ENCODE results near the gene C1QTNF6. TPM values are rescaled to one million over a fixed set of nuclear protein-coding genes. Genes with fewer than 3 reads are reported as not detected.

C1QTNF6 gene
- total RNA-seq, 2 experiments from 2014 or later = 7.3 to 19.6 TPM

GRCh38 chr22:37156686-37157435 lies 31.2 kb downstream of the C1QTNF6 start:
- POLR2A ChIA-PET = no interaction called here

GRCh38 chr22:37155971-37156370 lies 32.1 kb downstream of the C1QTNF6 start:
- no peak overlapping the region for H3K27ac ChIP-seq (ENCODE audit: low read depth, low read length, poor library complexity, severe bottlenecking)
- POLR2A ChIA-PET = no interaction called here
- H3K36me3 ChIP-seq (ENCODE audit: insufficient read depth, low read length) = no peaks in the 10 kb centered on the region
- TF ChIP-seq EZH2phosphoT487 (IDR thresholded peaks at IDR 0.05; ENCODE audit: borderline replicate concordance, low read depth, low read length) = no peak
- TF ChIP-seq CTCF (conservative IDR thresholded peaks at IDR 0.05; ENCODE audit: low read length) = no peak
- intact Hi-C loops (cut with micrococcal nuclease; ENCODE audit: unreplicated experiment) = no loop called here
- H3K9me2 ChIP-seq (ENCODE audit: insufficient read depth, low read length) = no peaks in the 10 kb centered on the region
- no peak overlapping the region for H3K4me3 ChIP-seq (ENCODE audit: low read depth, low read length, poor library complexity, severe bottlenecking)
- H2AFZ ChIP-seq (ENCODE audit: low read length) = no peak overlapping the region
- CTCF ChIA-PET (ENCODE audit: unreplicated experiment) = interaction anchor here (1.1 kb wide), 1 partner anchor 11 kb away, joined by 3 read pairs; no protein-coding TSS in a partner anchor
- no peak for DNase-seq (ENCODE audit: low spot score)
- H3K9me3 ChIP-seq (ENCODE audit: low read length) = peaks cover 3% of the 10 kb centered on the region
- no peaks in the 10 kb centered on the region for H4K20me1 ChIP-seq (ENCODE audit: insufficient read depth, low read length)
- no TSS peak for BruUV-seq (replicated peaks)
- H3K79me2 ChIP-seq (ENCODE audit: insufficient read depth, low read depth, low read length) = no peaks in the 10 kb centered on the region
- H3K4me1 ChIP-seq (ENCODE audit: insufficient read depth, low read length, poor library complexity, severe bottlenecking) = no peaks in the 10 kb centered on the region
- H3K4me2 ChIP-seq (ENCODE audit: low read length) = no peak overlapping the region

More at GRCh38 chr22:37156686-37157435, 31.2 kb downstream of the C1QTNF6 start:
- Histone ChIP-seq H3K4me1 (ENCODE audit: insufficient read depth, low read length, poor library complexity, severe bottlenecking) (no peaks in the 10 kb centered on the region), H3K27ac (ENCODE audit: low read depth, low read length, poor library complexity, severe bottlenecking) (no peak overlapping the region), H3K79me2 (ENCODE audit: insufficient read depth, low read depth, low read length) (no peaks in the 10 kb centered on the region), H3K9me3 (ENCODE audit: low read length) (peaks cover 12% of the 10 kb centered on the region; the same call in 1 of the 2 replicates), H3K9me2 (ENCODE audit: insufficient read depth, low read length) (no peaks in the 10 kb centered on the region), H3K4me3 (ENCODE audit: low read depth, low read length, poor library complexity, severe bottlenecking) (no peak overlapping the region), H4K20me1 (ENCODE audit: insufficient read depth, low read length) (no peaks in the 10 kb centered on the region), H2AFZ (ENCODE audit: low read length) (no peak overlapping the region), H3K36me3 (ENCODE audit: insufficient read depth, low read length) (no peaks in the 10 kb centered on the region), H3K4me2 (ENCODE audit: low read length) (no peak overlapping the region)
- TF ChIP-seq CTCF (conservative IDR thresholded peaks at IDR 0.05; ENCODE audit: low read length) (no peak), EZH2phosphoT487 (IDR thresholded peaks at IDR 0.05; ENCODE audit: borderline replicate concordance, low read depth, low read length) (no peak)
- DNase-seq (ENCODE audit: low spot score) = no peak
- CTCF ChIA-PET (ENCODE audit: unreplicated experiment) = interaction anchor here (1.1 kb wide), 1 partner anchor 12 kb away, joined by 3 read pairs; no protein-coding TSS in a partner anchor
- intact Hi-C loops (cut with micrococcal nuclease; ENCODE audit: unreplicated experiment) = no loop called here
- no TSS peak for BruUV-seq (replicated peaks)
